Measurements from ENCODE around the gene RNF25. TPM values are rescaled to one million over a fixed set of nuclear protein-coding genes. Genes with fewer than 3 reads are reported as not detected.
A peak's percentile ranks its signal among the peaks of the same experiment; 100 is the strongest.

RNF25 gene
- total RNA-seq, 1 experiment from 2014 or later = 42.4 TPM

DNA sequence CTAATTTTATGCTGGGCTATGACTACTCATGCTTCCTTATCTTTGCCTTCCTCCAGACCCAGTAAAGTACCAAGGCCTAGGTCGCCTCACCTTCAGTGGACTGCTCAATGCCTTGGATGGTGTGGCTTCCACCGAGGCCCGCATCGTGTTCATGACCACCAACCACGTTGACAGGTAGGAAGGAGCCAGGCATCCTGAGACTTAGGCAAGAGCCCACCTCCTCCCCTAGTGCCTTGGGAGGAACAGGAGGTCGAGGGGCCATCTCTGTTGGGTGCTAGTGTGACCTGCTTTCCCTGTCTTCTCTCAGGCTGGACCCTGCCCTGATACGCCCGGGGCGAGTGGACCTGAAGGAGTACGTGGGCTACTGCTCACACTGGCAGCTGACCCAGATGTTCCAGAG, 9.0 kb downstream of the RNF25 start:
- Histone ChIP-seq H3K4me2 (ENCODE audit: low read length) (no peak overlapping the region), H3K4me1 (ENCODE audit: insufficient read depth, low read length) (peaks cover 18% of the 10 kb centered on the region), H3F3A (ENCODE audit: low read length, unreplicated experiment) (no peaks in the 10 kb centered on the region), H3K9me3 (ENCODE audit: low read length) (no peaks in the 10 kb centered on the region), H3K36me3 (ENCODE audit: low read depth, low read length) (peaks cover 36% of the 10 kb centered on the region), H3K4me3 (ENCODE audit: low read length) (no peak overlapping the region), H3K9ac (ENCODE audit: low read length) (no peak overlapping the region), H3K9me2 (replicated peaks; ENCODE audit: low read length) (no peaks in the 10 kb centered on the region), H3K79me2 (ENCODE audit: low read length) (peaks cover 34% of the 10 kb centered on the region), H2AFZ (ENCODE audit: low read length) (no peak overlapping the region), H3K27me3 (ENCODE audit: low read length) (no peaks in the 10 kb centered on the region), H4K20me1 (ENCODE audit: low read length) (no peaks in the 10 kb centered on the region), H3K27ac (ENCODE audit: low read length) (no peak overlapping the region)
- no TSS peak for BruUV-seq (replicated peaks)
- ATAC-seq (no peak), DNase-seq (no peak)
- ChIA-PET POLR2A (ENCODE audit: unreplicated experiment) (no interaction called here), CTCF (no interaction called here)
- TF ChIP-seq EZH2 (IDR thresholded peaks at IDR 0.05; ENCODE audit: low read length, unreplicated experiment) = no peak
- TF ChIP-seq, protein P1, sequence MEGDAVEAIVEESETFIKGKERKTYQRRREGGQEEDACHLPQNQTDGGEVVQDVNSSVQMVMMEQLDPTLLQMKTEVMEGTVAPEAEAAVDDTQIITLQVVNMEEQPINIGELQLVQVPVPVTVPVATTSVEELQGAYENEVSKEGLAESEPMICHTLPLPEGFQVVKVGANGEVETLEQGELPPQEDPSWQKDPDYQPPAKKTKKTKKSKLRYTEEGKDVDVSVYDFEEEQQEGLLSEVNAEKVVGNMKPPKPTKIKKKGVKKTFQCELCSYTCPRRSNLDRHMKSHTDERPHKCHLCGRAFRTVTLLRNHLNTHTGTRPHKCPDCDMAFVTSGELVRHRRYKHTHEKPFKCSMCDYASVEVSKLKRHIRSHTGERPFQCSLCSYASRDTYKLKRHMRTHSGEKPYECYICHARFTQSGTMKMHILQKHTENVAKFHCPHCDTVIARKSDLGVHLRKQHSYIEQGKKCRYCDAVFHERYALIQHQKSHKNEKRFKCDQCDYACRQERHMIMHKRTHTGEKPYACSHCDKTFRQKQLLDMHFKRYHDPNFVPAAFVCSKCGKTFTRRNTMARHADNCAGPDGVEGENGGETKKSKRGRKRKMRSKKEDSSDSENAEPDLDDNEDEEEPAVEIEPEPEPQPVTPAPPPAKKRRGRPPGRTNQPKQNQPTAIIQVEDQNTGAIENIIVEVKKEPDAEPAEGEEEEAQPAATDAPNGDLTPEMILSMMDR (conservative IDR thresholded peaks at IDR 0.05; ENCODE audit: low read depth, low read length) = no peak
- TF ChIP-seq EZH2phosphoT487 (IDR thresholded peaks at IDR 0.05; ENCODE audit: borderline replicate concordance, low read length) = no peak
- intact Hi-C loops (cut with micrococcal nuclease) = no loop called here

DNA sequence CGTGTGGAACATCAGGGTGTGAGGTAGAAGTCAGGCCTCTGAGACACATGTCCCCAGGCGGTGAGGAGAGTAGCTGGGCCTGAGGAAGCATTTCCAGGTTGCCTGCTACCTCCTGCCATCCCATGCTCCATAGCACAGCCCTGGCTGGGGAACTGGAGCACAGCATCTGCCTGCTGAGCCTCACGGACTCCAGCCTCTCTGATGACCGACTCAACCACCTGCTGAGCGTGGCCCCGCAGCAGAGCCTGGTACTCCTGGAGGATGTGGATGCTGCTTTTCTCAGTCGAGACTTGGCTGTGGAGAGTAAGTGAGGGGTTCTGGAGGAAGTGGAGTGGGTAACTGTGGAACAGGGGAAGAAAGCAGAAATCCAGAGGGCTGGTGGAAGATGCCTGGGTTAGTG, 9.4 kb downstream of the RNF25 start:
- Histone ChIP-seq H3K79me2 (ENCODE audit: low read length) (peaks cover 38% of the 10 kb centered on the region), H4K20me1 (ENCODE audit: low read length) (no peaks in the 10 kb centered on the region), H3K4me1 (ENCODE audit: insufficient read depth, low read length) (peaks cover 20% of the 10 kb centered on the region), H2AFZ (ENCODE audit: low read length) (no peak overlapping the region), H3F3A (ENCODE audit: low read length, unreplicated experiment) (no peaks in the 10 kb centered on the region), H3K27ac (ENCODE audit: low read length) (no peak overlapping the region), H3K4me3 (ENCODE audit: low read length) (no peak overlapping the region), H3K9me3 (ENCODE audit: low read length) (no peaks in the 10 kb centered on the region), H3K9me2 (replicated peaks; ENCODE audit: low read length) (no peaks in the 10 kb centered on the region), H3K27me3 (ENCODE audit: low read length) (no peaks in the 10 kb centered on the region), H3K36me3 (ENCODE audit: low read depth, low read length) (peaks cover 36% of the 10 kb centered on the region), H3K9ac (ENCODE audit: low read length) (no peak overlapping the region), H3K4me2 (ENCODE audit: low read length) (no peak overlapping the region)
- ATAC-seq (no peak), DNase-seq (no peak)
- ChIA-PET POLR2A (ENCODE audit: unreplicated experiment) (no interaction called here), CTCF (no interaction called here)
- no TSS peak for BruUV-seq (replicated peaks)
- TF ChIP-seq EZH2phosphoT487 (IDR thresholded peaks at IDR 0.05; ENCODE audit: borderline replicate concordance, low read length) = no peak
- TF ChIP-seq, protein P1 (conservative IDR thresholded peaks at IDR 0.05; ENCODE audit: low read depth, low read length) = no peak
- TF ChIP-seq EZH2 (IDR thresholded peaks at IDR 0.05; ENCODE audit: low read length, unreplicated experiment) = no peak
- intact Hi-C loops (cut with micrococcal nuclease) = no loop called here

DNA sequence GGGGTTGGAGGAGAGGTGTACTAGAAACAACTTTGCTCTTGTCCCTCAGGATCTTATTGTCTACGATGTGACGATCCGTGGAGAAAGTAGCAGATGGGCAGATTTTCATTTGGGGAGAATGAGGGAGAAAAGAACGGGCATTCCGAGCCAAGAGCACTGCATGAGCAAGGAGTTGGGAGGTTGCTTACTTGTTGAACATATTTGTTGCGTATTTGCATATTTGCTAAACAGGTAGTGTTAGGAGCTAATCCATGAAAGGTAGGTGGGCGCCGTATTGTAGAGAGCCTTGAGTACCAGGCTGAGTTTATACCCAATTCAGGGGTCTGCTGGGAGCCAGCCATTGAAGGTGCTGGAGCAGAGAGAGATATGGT, 11.8 kb downstream of the RNF25 start:
- TSS peak; percentile 81 for BruUV-seq (replicated peaks)
- Histone ChIP-seq H3K79me2 (ENCODE audit: low read length) (peaks cover 62% of the 10 kb centered on the region), H3K9ac (ENCODE audit: low read length) (peak overlapping the region; percentile 93), H2AFZ (ENCODE audit: low read length) (peak overlapping the region; percentile 97), H3K9me3 (ENCODE audit: low read length) (no peaks in the 10 kb centered on the region), H4K20me1 (ENCODE audit: low read length) (no peaks in the 10 kb centered on the region), H3K27ac (ENCODE audit: low read length) (peak overlapping the region; percentile 15; the same call in 1 of the 2 replicates), H3K4me1 (ENCODE audit: insufficient read depth, low read length) (peaks cover 20% of the 10 kb centered on the region), H3K4me2 (ENCODE audit: low read length) (peak overlapping the region; percentile 94), H3K27me3 (ENCODE audit: low read length) (no peaks in the 10 kb centered on the region), H3K4me3 (ENCODE audit: low read length) (peak overlapping the region; percentile 100), H3K9me2 (replicated peaks; ENCODE audit: low read length) (no peaks in the 10 kb centered on the region), H3K36me3 (ENCODE audit: low read depth, low read length) (peaks cover 51% of the 10 kb centered on the region), H3F3A (ENCODE audit: low read length, unreplicated experiment) (no peaks in the 10 kb centered on the region)
- DNase-seq (no peak), ATAC-seq (peak; percentile 1; the same call in 1 of the 2 replicates)
- ChIA-PET POLR2A (ENCODE audit: unreplicated experiment) (interaction anchor here (0.6 to 1.7 kb wide), 6 partner anchors 11 to 64 kb away, joined by 3 to 36 read pairs (median 8); no protein-coding TSS in a partner anchor), CTCF (interaction anchor here (0.6 to 2.4 kb wide), 6 partner anchors 13 to 320 kb away, joined by 3 to 20 read pairs (median 4); partner anchors contain the start of gene TTLL4)
- TF ChIP-seq, protein P1 (conservative IDR thresholded peaks at IDR 0.05; ENCODE audit: low read depth, low read length) = no peak
- TF ChIP-seq EZH2 (IDR thresholded peaks at IDR 0.05; ENCODE audit: low read length, unreplicated experiment) (no peak), EZH2phosphoT487 (IDR thresholded peaks at IDR 0.05; ENCODE audit: borderline replicate concordance, low read length) (no peak)
- intact Hi-C loops (cut with micrococcal nuclease) = loop anchor here (1.0 to 2.0 kb wide), 3 partner anchors 12 to 187 kb away; partner anchors contain the start of genes RNF25, STK36 and TTLL4
